Sigmoid colon (tissue), 4 donors: Measurements from ENCODE around the gene HSD17B12.

Experiments
- POLR2A ChIP-seq, 2 donors: fragments of 450-650 bp; IDR thresholded peaks; one replicate each; pipeline ENCODE4 v1.6.1; 2016; ENCODE audit warnings: antibody characterized with exemption in 2 of 2, mild to moderate bottlenecking in 2 of 2, moderate library complexity in 2 of 2
- POLR2AphosphoS5 ChIP-seq, 4 donors: sonication (generic); formaldehyde crosslinking; IDR thresholded peaks; one replicate each; pipeline ENCODE4 v1.6.1; 2017; ENCODE audit warnings: antibody characterized with exemption in 4 of 4
- TF ChIP-seq, protein P1 (sequence below), 4 experiments: fragments of 450-650 bp in 3 of 4; fragments of 200-600 bp in 1 of 4; IDR thresholded peaks; one replicate each; pipeline ENCODE4 v1.5.1; 2016 to 2019; ENCODE audit warnings: antibody characterized with exemption in 4 of 4, mild to moderate bottlenecking in 3 of 4, moderate library complexity in 2 of 4

DNA sequence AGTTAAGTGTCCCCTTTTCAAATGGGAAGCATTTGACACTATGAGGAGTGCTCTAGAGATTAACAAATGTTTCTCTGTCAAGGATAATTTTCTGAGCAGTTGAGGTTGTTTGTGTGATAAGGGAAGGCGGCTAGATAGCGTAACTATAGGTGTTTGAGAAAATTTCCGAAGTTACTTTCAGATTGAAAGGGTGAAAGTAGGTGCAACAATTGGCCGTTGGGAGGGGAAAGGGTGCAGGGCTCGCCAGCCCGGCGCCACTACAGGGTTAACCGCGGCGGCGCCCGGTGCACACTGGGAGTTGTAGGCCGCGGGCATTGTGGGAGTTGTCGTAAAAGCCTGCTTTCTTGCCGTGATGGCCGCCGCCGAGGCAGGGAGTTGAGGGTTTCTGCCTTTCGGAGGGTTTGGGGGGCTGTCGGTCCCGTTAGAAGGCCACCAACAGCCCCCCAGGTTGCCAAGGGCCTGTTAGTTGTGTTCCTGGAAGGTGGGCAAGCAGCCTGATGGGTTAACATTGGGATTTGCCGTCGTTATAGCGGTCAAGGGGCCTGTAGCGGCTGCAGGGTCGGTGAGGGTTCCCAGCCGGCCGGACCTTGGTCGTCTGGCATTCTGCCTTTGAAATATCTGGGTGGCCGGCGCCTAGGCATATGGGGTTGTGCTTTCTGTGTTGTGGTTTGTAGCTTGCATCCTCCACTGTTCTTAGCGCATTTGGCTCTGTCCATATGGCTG is 36.5 kb upstream of the HSD17B12 start:
- TF ChIP-seq, protein P1, sequence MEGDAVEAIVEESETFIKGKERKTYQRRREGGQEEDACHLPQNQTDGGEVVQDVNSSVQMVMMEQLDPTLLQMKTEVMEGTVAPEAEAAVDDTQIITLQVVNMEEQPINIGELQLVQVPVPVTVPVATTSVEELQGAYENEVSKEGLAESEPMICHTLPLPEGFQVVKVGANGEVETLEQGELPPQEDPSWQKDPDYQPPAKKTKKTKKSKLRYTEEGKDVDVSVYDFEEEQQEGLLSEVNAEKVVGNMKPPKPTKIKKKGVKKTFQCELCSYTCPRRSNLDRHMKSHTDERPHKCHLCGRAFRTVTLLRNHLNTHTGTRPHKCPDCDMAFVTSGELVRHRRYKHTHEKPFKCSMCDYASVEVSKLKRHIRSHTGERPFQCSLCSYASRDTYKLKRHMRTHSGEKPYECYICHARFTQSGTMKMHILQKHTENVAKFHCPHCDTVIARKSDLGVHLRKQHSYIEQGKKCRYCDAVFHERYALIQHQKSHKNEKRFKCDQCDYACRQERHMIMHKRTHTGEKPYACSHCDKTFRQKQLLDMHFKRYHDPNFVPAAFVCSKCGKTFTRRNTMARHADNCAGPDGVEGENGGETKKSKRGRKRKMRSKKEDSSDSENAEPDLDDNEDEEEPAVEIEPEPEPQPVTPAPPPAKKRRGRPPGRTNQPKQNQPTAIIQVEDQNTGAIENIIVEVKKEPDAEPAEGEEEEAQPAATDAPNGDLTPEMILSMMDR (IDR thresholded peaks at IDR 0.05): no peak
- TF ChIP-seq POLR2A (IDR thresholded peaks at IDR 0.05) (peak in 1 of 2 donors; percentile 11), POLR2AphosphoS5 (IDR thresholded peaks at IDR 0.05) (peak in 3 of 4 donors; percentile 68 to 92 (median 69))
